ENCODE measurements around the gene ITFG2. TPM values are rescaled to one million over a fixed set of nuclear protein-coding genes. Genes with fewer than 3 reads are reported as not detected.
"Not testable (repeated sequence)": the region's sequence is repeated elsewhere in the genome, so short reads cannot be mapped to it uniquely, and the experiment has no call there.

Gene ITFG2
- total RNA-seq, 1 donor from 2014 or later = 41.8 TPM

- DNase-seq (ENCODE audit: extremely low spot score, unreplicated experiment) = no peak
- H3K27ac Mint-ChIP-seq = no peak overlapping the region
- peaks cover 10% of the 10 kb centered on the region for H3K4me1 Mint-ChIP-seq (ENCODE audit: unreplicated experiment)
- H3K4me3 Mint-ChIP-seq = no peak overlapping the region
- TF ChIP-seq, protein P1, sequence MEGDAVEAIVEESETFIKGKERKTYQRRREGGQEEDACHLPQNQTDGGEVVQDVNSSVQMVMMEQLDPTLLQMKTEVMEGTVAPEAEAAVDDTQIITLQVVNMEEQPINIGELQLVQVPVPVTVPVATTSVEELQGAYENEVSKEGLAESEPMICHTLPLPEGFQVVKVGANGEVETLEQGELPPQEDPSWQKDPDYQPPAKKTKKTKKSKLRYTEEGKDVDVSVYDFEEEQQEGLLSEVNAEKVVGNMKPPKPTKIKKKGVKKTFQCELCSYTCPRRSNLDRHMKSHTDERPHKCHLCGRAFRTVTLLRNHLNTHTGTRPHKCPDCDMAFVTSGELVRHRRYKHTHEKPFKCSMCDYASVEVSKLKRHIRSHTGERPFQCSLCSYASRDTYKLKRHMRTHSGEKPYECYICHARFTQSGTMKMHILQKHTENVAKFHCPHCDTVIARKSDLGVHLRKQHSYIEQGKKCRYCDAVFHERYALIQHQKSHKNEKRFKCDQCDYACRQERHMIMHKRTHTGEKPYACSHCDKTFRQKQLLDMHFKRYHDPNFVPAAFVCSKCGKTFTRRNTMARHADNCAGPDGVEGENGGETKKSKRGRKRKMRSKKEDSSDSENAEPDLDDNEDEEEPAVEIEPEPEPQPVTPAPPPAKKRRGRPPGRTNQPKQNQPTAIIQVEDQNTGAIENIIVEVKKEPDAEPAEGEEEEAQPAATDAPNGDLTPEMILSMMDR (conservative IDR thresholded peaks at IDR 0.05) = no peak
- no peaks in the 10 kb centered on the region for H3K9me3 Mint-ChIP-seq
- no peaks in the 10 kb centered on the region for H3K27me3 Mint-ChIP-seq
- peaks cover 31% of the 10 kb centered on the region for H3K36me3 Mint-ChIP-seq
These were observed 47.7 kb downstream of the ITFG2 start for GRCh38 chr12:2860170-2860569.

DNA sequence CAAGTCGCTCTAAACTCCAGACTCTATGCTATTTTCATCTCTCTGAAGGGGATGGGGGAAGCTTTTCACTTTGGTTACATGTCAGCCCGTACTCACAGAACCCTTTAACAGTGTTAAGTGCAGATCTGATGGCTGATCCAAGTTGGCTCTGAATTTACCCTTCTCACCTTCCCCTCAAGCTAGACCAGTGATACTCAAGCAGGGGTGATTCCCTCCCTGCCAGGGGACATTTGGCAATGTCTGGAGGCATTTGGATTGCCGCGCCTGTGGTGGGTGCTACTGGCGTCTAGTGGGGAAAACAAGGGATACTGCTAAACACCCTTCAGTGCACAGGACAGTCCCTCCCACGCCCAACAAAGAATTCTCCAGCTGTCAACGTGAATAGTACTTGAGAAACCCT, 50.4 kb downstream of the ITFG2 start:
- H3K4me1 Mint-ChIP-seq (ENCODE audit: unreplicated experiment) = no peaks in the 10 kb centered on the region
- TF ChIP-seq, protein P1 (conservative IDR thresholded peaks at IDR 0.05) = no peak
- no peak for DNase-seq (ENCODE audit: extremely low spot score, unreplicated experiment)
- H3K27ac Mint-ChIP-seq = no peak overlapping the region
- no peaks in the 10 kb centered on the region for H3K27me3 Mint-ChIP-seq
- no peak overlapping the region for H3K4me3 Mint-ChIP-seq
- peaks cover 34% of the 10 kb centered on the region for H3K36me3 Mint-ChIP-seq
- no peaks in the 10 kb centered on the region for H3K9me3 Mint-ChIP-seq

GRCh38 chr12:2863402-2863801, 50.9 kb downstream of the ITFG2 start:
- not testable (repeated sequence) for H3K27ac Mint-ChIP-seq, H3K27me3 Mint-ChIP-seq
- peaks cover 37% of the 10 kb centered on the region for H3K36me3 Mint-ChIP-seq

GRCh38 chr12:2864198-2864597, 51.7 kb downstream of the ITFG2 start:
- peaks cover 35% of the 10 kb centered on the region for H3K36me3 Mint-ChIP-seq
- no peak overlapping the region for H3K4me3 Mint-ChIP-seq
- H3K27ac Mint-ChIP-seq = no peak overlapping the region

More at GRCh38 chr12:2863402-2863801, 50.9 kb downstream of the ITFG2 start:
- H3K4me1 Mint-ChIP-seq (ENCODE audit: unreplicated experiment); H3K9me3 Mint-ChIP-seq; DNase-seq (ENCODE audit: extremely low spot score, unreplicated experiment); H3K4me3 Mint-ChIP-seq: not testable (repeated sequence)

GRCh38 chr12:2868986-2869632, 56.6 kb downstream of the ITFG2 start:
- not testable (repeated sequence) for DNase-seq (ENCODE audit: extremely low spot score, unreplicated experiment); H3K4me3 Mint-ChIP-seq; H3K9me3 Mint-ChIP-seq; H3K27me3 Mint-ChIP-seq; H3K4me1 Mint-ChIP-seq (ENCODE audit: unreplicated experiment); H3K27ac Mint-ChIP-seq
- peaks cover 14% of the 10 kb centered on the region for H3K36me3 Mint-ChIP-seq

More at GRCh38 chr12:2864198-2864597, 51.7 kb downstream of the ITFG2 start:
- Mint-ChIP-seq H3K27me3 (no peaks in the 10 kb centered on the region), H3K4me1 (ENCODE audit: unreplicated experiment) (no peaks in the 10 kb centered on the region), H3K9me3 (no peaks in the 10 kb centered on the region)
- TF ChIP-seq, protein P1 (conservative IDR thresholded peaks at IDR 0.05) = no peak
- DNase-seq (ENCODE audit: extremely low spot score, unreplicated experiment) = no peak

Other genes starting within 250 kb of the ITFG2 start
- gene FKBP4, start 17.7 kb upstream of the ITFG2 start, total RNA-seq (ENCODE audit: low replicate concordance) = 127 and 283 TPM in 2 replicates
- 1.2 TPM in 1 of 2 replicates, not detected in the other for gene NRIP2, start 22.4 kb downstream of the ITFG2 start, total RNA-seq (ENCODE audit: low replicate concordance)
- gene TEX52, start 44.4 kb downstream of the ITFG2 start, total RNA-seq (ENCODE audit: low replicate concordance) = not detected in 2 replicates
- 53.9 and 68.6 TPM in 2 replicates for gene FOXM1, start 64.5 kb downstream of the ITFG2 start, total RNA-seq (ENCODE audit: low replicate concordance)
- gene RHNO1, start 64.6 kb downstream of the ITFG2 start, total RNA-seq (ENCODE audit: low replicate concordance) = 46.8 and 51.7 TPM in 2 replicates
- 26.5 and 58.9 TPM in 2 replicates for gene TULP3, start 78.2 kb downstream of the ITFG2 start, total RNA-seq (ENCODE audit: low replicate concordance)
- 10.8 and 21.6 TPM in 2 replicates for gene TEAD4, start 146.7 kb downstream of the ITFG2 start, total RNA-seq (ENCODE audit: low replicate concordance)

All from type B pancreatic cell (in vitro differentiated cells).